ENCODE measurements around the gene CNOT10. TPM values are rescaled to one million over a fixed set of nuclear protein-coding genes. Genes with fewer than 3 reads are reported as not detected.
"Not testable (repeated sequence)": the region's sequence is repeated elsewhere in the genome, so short reads cannot be mapped to it uniquely, and the experiment has no call there.

CNOT10 gene
- total and polyA plus RNA-seq, 2 donors (not counting 1 experiment from before 2014, with no cell fraction given): 22.6 to 69.0 TPM

GRCh38 chr3:32646761-32647160 is 38.2 kb upstream of the CNOT10 start:
- ATAC-seq (ENCODE audit: low read depth) (no peak), DNase-seq (no peak)
- no peaks in the 10 kb centered on the region for H3K9me3 Mint-ChIP-seq (ENCODE audit: insufficient read depth)
- intact Hi-C loops (cut with micrococcal nuclease): no loop called here
- no peak overlapping the region for H3K27ac Mint-ChIP-seq
- no peaks in the 10 kb centered on the region for H3K27me3 Mint-ChIP-seq
- Histone ChIP-seq H3K27ac (ENCODE audit: low read length in 2 of 2) (no peak overlapping the region), H3K27me3 (replicated peaks in 1 of 4; ENCODE audit: control extremely low read depth in 1 of 4, control insufficient read depth in 3 of 4, insufficient read depth in 4 of 4, low read length in 3 of 4) (peaks cover 0 to 4% (median 0%) of the 10 kb centered on the region in 4 experiments), H3K79me2 (ENCODE audit: control insufficient read depth, insufficient read depth, low read length) (no peaks in the 10 kb centered on the region), H3K36me3 (replicated peaks in 1 of 2; ENCODE audit: control extremely low read depth in 1 of 2, control insufficient read depth in 1 of 2, extremely low read depth in 1 of 2, insufficient read depth in 2 of 2, low read length in 1 of 2) (no peaks in the 10 kb centered on the region), H3K4me2 (replicated peaks; ENCODE audit: low read depth, low read length, poor library complexity, severe bottlenecking) (no peak overlapping the region), H2AFZ (ENCODE audit: insufficient read depth, low read depth, low read length, poor library complexity, severe bottlenecking) (no peak overlapping the region), H3K9me3 (ENCODE audit: control extremely low read depth in 1 of 3, control insufficient read depth in 2 of 3, insufficient read depth in 1 of 3, low read length in 2 of 3) (no peaks in the 10 kb centered on the region), H3K4me3 (ENCODE audit: control extremely low read depth in 1 of 5, extremely low read depth in 1 of 5, insufficient read depth in 1 of 5, low read depth in 2 of 5, low read length in 4 of 5) (no peak overlapping the region), H4K20me1 (ENCODE audit: control insufficient read depth, insufficient read depth, low read length, poor library complexity, severe bottlenecking) (no peaks in the 10 kb centered on the region), H3K9ac (ENCODE audit: low read length) (no peak overlapping the region), H3K4me1 (ENCODE audit: control insufficient read depth in 2 of 2, insufficient read depth in 2 of 2, low read length in 2 of 2) (no peaks in the 10 kb centered on the region)
- no CpG with 5 or more reads among the region's 1 CpG for WGBS (ENCODE audit: insufficient coverage)
- no peak overlapping the region for H3K4me3 Mint-ChIP-seq
- TF ChIP-seq EZH2 (IDR thresholded peaks at IDR 0.05; ENCODE audit: borderline replicate concordance, insufficient read depth, low read depth, low read length, poor library complexity, severe bottlenecking) (no peak), CTCF (IDR thresholded peaks at IDR 0.05) (no peak)
- ChIA-PET CTCF (interaction anchor here (0.7 kb wide), 1 partner anchor 137 kb away, joined by 4 read pairs; no protein-coding TSS in a partner anchor), POLR2A (no interaction called here)
- H3K4me1 Mint-ChIP-seq: no peaks in the 10 kb centered on the region

GRCh38 chr3:32652337-32653100 is 32.5 kb upstream of the CNOT10 start:
- H3K9me3 ChIP-seq (ENCODE audit: control extremely low read depth in 1 of 3, control insufficient read depth in 2 of 3, insufficient read depth in 1 of 3, low read length in 2 of 3): peaks cover 0 to 11% (median 0%) of the 10 kb centered on the region in 3 donors
- intact Hi-C loops (cut with micrococcal nuclease); H3K27me3 ChIP-seq (replicated peaks in 1 of 4; ENCODE audit: control extremely low read depth in 1 of 4, control insufficient read depth in 3 of 4, insufficient read depth in 4 of 4, low read length in 3 of 4); H3K4me3 ChIP-seq (ENCODE audit: control extremely low read depth in 1 of 5, extremely low read depth in 1 of 5, insufficient read depth in 1 of 5, low read depth in 2 of 5, low read length in 4 of 5); H3K4me3 Mint-ChIP-seq; H3K36me3 ChIP-seq (replicated peaks in 1 of 2; ENCODE audit: control extremely low read depth in 1 of 2, control insufficient read depth in 1 of 2, extremely low read depth in 1 of 2, insufficient read depth in 2 of 2, low read length in 1 of 2); POLR2A ChIA-PET; H3K79me2 ChIP-seq (ENCODE audit: control insufficient read depth, insufficient read depth, low read length); DNase-seq; H3K27ac Mint-ChIP-seq; H3K4me1 Mint-ChIP-seq; H3K27me3 Mint-ChIP-seq; H3K27ac ChIP-seq (ENCODE audit: low read length in 2 of 2); H3K4me1 ChIP-seq (ENCODE audit: control insufficient read depth in 2 of 2, insufficient read depth in 2 of 2, low read length in 2 of 2); H3K9me3 Mint-ChIP-seq (ENCODE audit: insufficient read depth); H3K9ac ChIP-seq (ENCODE audit: low read length); H4K20me1 ChIP-seq (ENCODE audit: control insufficient read depth, insufficient read depth, low read length, poor library complexity, severe bottlenecking); H2AFZ ChIP-seq (ENCODE audit: insufficient read depth, low read depth, low read length, poor library complexity, severe bottlenecking); ATAC-seq (ENCODE audit: low read depth); H3K4me2 ChIP-seq (replicated peaks; ENCODE audit: low read depth, low read length, poor library complexity, severe bottlenecking): not testable (repeated sequence)
- 92% methylated on average over 2 of the region's 9 CpGs for WGBS (ENCODE audit: insufficient coverage)
- CTCF ChIA-PET: interaction anchor here (0.7 to 1.8 kb wide), 3 partner anchors 10 to 143 kb away, joined by 4 to 6 read pairs (median 5); no protein-coding TSS in a partner anchor

Measured in B cell (primary cell).